Endothelial cell of umbilical vein (primary cell): ENCODE data around the gene CCR5AS.

Experiments
- CTCF ChIP-seq, 2 donors: IDR thresholded peaks; 1 replicate in 1 of 2; 2 replicates in 1 of 2; pipeline ENCODE4 v1.5.1; 2011; ENCODE audit warnings: low read length in 2 of 2, mild to moderate bottlenecking in 2 of 2, moderate library complexity in 2 of 2, control low read depth in 1 of 2, inconsistent platforms in 1 of 2, low read depth in 1 of 2; ENCODE audit not compliant: insufficient read depth in 1 of 2; ENCODE audit errors: extremely low read depth in 1 of 2
- EZH2 ChIP-seq: IDR thresholded peaks from 2 replicates; pipeline ENCODE4 v1.6.1; 2012; ENCODE audit warnings: borderline replicate concordance, low read depth, mild to moderate bottlenecking, moderate library complexity, low read length, inconsistent platforms; ENCODE audit not compliant: severe bottlenecking
- POLR2A ChIP-seq: IDR thresholded peaks from 2 replicates; pipeline ENCODE4 v1.6.1; 2012; ENCODE audit warnings: low read depth, mild to moderate bottlenecking, control low read depth, low read length

DNA sequence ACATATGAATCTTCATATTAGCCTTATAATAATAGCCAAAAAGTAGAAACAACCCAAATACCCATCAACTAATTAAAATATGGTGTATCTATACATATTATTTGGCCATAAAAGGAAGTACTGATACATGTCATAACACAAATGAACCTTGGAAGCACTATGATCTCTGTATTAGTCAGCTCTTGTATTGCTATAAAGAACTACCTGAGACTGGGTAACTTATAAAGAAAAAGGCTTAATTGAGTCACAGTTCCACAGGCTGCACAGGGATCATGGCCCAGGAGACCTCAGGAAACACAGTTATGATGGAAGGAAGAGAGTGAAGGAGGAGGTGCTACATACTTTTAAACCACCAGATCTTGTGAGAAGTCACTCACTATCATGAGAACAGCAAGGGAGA is 69.0 kb downstream of the CCR5AS start:
- TF ChIP-seq POLR2A, result no peak
- TF ChIP-seq CTCF (IDR thresholded peaks at IDR 0.05; ENCODE audit: extremely low read depth in 1 of 2, insufficient read depth in 1 of 2, low read depth in 1 of 2, low read length in 2 of 2), result no peak
- no peak for TF ChIP-seq EZH2
